ENCODE results near the gene AIG1. TPM values are rescaled to one million over a fixed set of nuclear protein-coding genes. Genes with fewer than 3 reads are reported as not detected.

Gene AIG1
- total RNA-seq, 1 donor from 2014 or later = 37.1 TPM

DNA sequence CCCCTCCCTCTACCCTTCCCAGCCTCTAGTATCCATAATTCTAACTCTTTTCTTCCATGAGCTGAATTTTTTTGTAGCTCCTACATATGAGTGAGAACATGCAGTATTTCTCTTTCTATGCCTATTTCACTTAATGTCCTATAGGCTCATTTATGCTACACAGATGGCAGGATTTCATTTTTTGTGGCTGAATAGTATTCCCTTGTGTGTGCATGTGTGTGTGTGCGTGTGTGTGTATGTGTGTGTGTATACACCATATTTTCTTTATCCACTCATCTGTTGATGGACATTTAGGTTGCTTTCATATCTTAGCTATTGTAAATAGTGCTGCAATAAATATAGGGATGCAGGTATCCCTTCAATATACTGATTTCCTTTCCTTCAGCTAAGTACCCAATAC lies 288.8 kb downstream of the AIG1 start:
- no peaks in the 10 kb centered on the region for H3K4me1 ChIP-seq
- TF ChIP-seq EZH2phosphoT487 (IDR thresholded peaks at IDR 0.05) = no peak
- TF ChIP-seq EZH2 (IDR thresholded peaks at IDR 0.05) = no peak
- TF ChIP-seq, protein P1, sequence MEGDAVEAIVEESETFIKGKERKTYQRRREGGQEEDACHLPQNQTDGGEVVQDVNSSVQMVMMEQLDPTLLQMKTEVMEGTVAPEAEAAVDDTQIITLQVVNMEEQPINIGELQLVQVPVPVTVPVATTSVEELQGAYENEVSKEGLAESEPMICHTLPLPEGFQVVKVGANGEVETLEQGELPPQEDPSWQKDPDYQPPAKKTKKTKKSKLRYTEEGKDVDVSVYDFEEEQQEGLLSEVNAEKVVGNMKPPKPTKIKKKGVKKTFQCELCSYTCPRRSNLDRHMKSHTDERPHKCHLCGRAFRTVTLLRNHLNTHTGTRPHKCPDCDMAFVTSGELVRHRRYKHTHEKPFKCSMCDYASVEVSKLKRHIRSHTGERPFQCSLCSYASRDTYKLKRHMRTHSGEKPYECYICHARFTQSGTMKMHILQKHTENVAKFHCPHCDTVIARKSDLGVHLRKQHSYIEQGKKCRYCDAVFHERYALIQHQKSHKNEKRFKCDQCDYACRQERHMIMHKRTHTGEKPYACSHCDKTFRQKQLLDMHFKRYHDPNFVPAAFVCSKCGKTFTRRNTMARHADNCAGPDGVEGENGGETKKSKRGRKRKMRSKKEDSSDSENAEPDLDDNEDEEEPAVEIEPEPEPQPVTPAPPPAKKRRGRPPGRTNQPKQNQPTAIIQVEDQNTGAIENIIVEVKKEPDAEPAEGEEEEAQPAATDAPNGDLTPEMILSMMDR (IDR thresholded peaks at IDR 0.05) = no peak
- no peaks in the 10 kb centered on the region for H4K20me1 ChIP-seq (ENCODE audit: low read depth)
- DNase-seq (ENCODE audit: low spot score) = no peak
- H3K4me3 ChIP-seq = no peak overlapping the region
- H3K36me3 ChIP-seq = no peaks in the 10 kb centered on the region
- H2AFZ ChIP-seq (replicated peaks) = no peak overlapping the region
- no peaks in the 10 kb centered on the region for H3K27me3 ChIP-seq
- Mint-ChIP-seq H3K27me3 (ENCODE audit: insufficient read depth, low read depth) (no peaks in the 10 kb centered on the region), H3K9me3 (peaks cover 5% of the 10 kb centered on the region), H3K36me3 (no peaks in the 10 kb centered on the region), H3K27ac (no peak overlapping the region), H3K4me3 (no peak overlapping the region), H3K4me1 (no peaks in the 10 kb centered on the region)
- no peaks in the 10 kb centered on the region for H3K79me2 ChIP-seq (ENCODE audit: low read depth)
- no peak overlapping the region for H3K27ac ChIP-seq
- H3F3A ChIP-seq (ENCODE audit: low read depth) = no peaks in the 10 kb centered on the region
- H3K9ac ChIP-seq = no peak overlapping the region
- no peaks in the 10 kb centered on the region for H3K9me3 ChIP-seq (ENCODE audit: low read depth)
- no peak overlapping the region for H3K4me2 ChIP-seq

DNA sequence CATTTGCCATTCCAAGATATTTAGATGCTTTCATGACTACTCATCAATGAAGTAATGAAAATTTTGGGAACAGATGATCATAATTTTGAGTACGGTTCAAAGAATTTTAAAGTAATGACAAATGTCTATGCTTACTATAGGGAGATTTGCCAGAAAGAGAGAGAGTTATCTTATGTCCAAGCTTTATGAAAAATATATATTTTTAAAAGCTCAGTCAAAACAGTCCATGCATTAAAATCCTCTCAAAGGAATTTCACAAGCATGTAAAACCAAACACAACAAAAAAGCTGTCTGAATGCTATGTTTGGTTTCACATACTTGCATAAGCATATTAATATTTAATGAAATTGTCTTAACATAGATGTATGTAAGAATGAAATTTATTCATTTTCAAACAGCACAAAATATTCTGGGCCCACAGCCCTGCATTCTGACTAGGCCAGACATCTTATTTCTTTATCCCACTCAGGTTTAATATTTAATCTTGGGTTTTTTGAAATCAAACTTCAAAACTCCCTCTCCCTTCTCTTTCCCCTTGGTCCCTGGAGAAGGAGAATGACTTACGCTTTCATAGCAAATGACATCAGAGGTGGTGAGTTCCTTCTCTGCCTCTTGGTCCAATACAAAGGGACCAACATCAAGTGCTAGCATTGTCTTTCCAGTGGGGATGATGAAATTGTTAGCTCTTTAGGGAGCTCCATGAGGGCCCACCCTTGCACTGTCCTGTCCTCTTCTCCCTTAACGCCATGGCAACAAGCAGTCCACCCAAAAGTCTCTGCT lies 295.6 kb downstream of the AIG1 start:
- Histone ChIP-seq H3K27ac (no peak overlapping the region), H3F3A (ENCODE audit: low read depth) (no peaks in the 10 kb centered on the region), H3K4me3 (no peak overlapping the region), H3K9ac (no peak overlapping the region), H3K9me3 (ENCODE audit: low read depth) (no peaks in the 10 kb centered on the region), H2AFZ (replicated peaks) (no peak overlapping the region), H3K4me1 (no peaks in the 10 kb centered on the region), H3K79me2 (ENCODE audit: low read depth) (no peaks in the 10 kb centered on the region), H3K27me3 (no peaks in the 10 kb centered on the region), H4K20me1 (ENCODE audit: low read depth) (no peaks in the 10 kb centered on the region), H3K4me2 (no peak overlapping the region), H3K36me3 (no peaks in the 10 kb centered on the region)
- TF ChIP-seq EZH2phosphoT487 (IDR thresholded peaks at IDR 0.05) (no peak), EZH2 (IDR thresholded peaks at IDR 0.05) (no peak)
- TF ChIP-seq, protein P1 (IDR thresholded peaks at IDR 0.05) = no peak
- Mint-ChIP-seq H3K36me3 (no peaks in the 10 kb centered on the region), H3K4me3 (no peak overlapping the region), H3K27me3 (ENCODE audit: insufficient read depth, low read depth) (no peaks in the 10 kb centered on the region), H3K4me1 (no peaks in the 10 kb centered on the region), H3K27ac (no peak overlapping the region), H3K9me3 (peaks cover 7% of the 10 kb centered on the region)
- DNase-seq (ENCODE audit: low spot score) = no peak

DNA sequence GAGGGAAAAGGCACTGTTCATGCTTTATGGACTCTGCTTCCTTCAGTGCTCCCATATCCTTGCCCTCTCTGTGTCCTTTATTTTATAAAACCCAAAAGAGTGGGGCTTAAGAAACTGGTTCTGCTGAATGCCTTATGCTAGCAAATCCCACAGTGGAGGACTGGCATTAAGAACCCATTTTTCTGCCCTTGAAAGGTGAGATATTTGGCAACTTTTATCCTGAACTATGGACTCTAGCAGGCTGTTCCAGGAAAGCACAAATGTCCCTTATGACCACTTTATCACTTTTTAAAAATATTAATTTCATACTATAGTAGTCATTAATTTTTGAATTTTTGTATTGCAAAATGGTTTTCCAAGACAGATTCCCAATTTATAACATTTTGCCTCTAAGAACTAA lies 296.5 kb downstream of the AIG1 start:
- Histone ChIP-seq H3K36me3 (no peaks in the 10 kb centered on the region), H3K4me3 (no peak overlapping the region), H3F3A (ENCODE audit: low read depth) (no peaks in the 10 kb centered on the region), H3K4me1 (no peaks in the 10 kb centered on the region), H4K20me1 (ENCODE audit: low read depth) (no peaks in the 10 kb centered on the region), H3K9ac (no peak overlapping the region), H2AFZ (replicated peaks) (no peak overlapping the region), H3K9me3 (ENCODE audit: low read depth) (no peaks in the 10 kb centered on the region), H3K79me2 (ENCODE audit: low read depth) (no peaks in the 10 kb centered on the region), H3K27ac (no peak overlapping the region), H3K4me2 (no peak overlapping the region), H3K27me3 (no peaks in the 10 kb centered on the region)
- DNase-seq (ENCODE audit: low spot score) = no peak
- Mint-ChIP-seq H3K4me1 (no peaks in the 10 kb centered on the region), H3K36me3 (no peaks in the 10 kb centered on the region), H3K4me3 (no peak overlapping the region), H3K9me3 (peaks cover 3% of the 10 kb centered on the region), H3K27ac (no peak overlapping the region), H3K27me3 (ENCODE audit: insufficient read depth, low read depth) (no peaks in the 10 kb centered on the region)
- TF ChIP-seq EZH2 (IDR thresholded peaks at IDR 0.05) = no peak
- TF ChIP-seq EZH2phosphoT487 (IDR thresholded peaks at IDR 0.05) = no peak
- TF ChIP-seq, protein P1 (IDR thresholded peaks at IDR 0.05) = no peak
